ENCODE results near the gene ANKRD13C.

DNA sequence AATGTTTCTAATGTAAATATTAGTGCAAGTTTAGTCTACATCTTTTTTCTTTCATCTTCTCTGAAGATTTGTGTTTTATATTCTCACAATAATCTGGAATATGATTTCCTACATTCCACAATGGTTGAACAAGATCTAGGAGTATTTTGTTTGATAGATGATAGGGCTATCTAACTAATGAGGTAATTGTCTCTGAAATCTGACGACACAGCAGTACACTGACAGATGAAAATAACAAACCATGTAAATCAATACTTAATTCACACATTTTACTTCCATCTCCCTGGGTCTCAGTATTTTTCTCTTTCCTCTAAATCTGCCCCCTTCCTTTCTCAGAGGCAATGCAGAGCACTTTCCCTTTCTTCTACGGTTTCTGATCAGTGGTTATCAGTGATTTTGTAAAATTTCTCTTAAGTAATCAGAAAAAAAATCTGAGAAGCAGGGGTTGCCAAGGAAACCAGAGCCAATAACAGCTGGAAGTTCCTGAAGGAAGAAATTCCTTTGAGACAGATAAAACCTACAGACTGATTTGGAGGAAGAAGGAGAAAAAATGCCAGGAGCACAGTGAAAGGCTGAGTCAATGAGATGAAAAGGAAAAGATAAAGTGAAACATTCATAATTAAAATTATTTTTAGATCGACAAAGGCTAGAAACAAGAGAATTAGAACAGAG lies 7.3 kb upstream of the ANKRD13C start:
- TF ChIP-seq, protein P1, sequence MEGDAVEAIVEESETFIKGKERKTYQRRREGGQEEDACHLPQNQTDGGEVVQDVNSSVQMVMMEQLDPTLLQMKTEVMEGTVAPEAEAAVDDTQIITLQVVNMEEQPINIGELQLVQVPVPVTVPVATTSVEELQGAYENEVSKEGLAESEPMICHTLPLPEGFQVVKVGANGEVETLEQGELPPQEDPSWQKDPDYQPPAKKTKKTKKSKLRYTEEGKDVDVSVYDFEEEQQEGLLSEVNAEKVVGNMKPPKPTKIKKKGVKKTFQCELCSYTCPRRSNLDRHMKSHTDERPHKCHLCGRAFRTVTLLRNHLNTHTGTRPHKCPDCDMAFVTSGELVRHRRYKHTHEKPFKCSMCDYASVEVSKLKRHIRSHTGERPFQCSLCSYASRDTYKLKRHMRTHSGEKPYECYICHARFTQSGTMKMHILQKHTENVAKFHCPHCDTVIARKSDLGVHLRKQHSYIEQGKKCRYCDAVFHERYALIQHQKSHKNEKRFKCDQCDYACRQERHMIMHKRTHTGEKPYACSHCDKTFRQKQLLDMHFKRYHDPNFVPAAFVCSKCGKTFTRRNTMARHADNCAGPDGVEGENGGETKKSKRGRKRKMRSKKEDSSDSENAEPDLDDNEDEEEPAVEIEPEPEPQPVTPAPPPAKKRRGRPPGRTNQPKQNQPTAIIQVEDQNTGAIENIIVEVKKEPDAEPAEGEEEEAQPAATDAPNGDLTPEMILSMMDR (conservative IDR thresholded peaks at IDR 0.05): no peak
- no peak for TF ChIP-seq EZH2 (IDR thresholded peaks at IDR 0.05; ENCODE audit: low read depth)

Data from PC-9 (cell line).